Right lobe of liver (tissue), 4 donors: Measurements from ENCODE around the gene ABL2.

Experiments
- POLR2A ChIP-seq: fragments of 450-650 bp; IDR thresholded peaks from one replicate; pipeline ENCODE4 v1.6.1; 2017; ENCODE audit warnings: antibody characterized with exemption, mild to moderate bottlenecking
- TF ChIP-seq, protein P1 (sequence below), 4 donors: fragments of 200-600 bp in 3 of 4; fragments of 450-650 bp in 1 of 4; IDR thresholded peaks; one replicate each; pipeline versions ENCODE4 v1.5.1 to v1.8.0; 2016 to 2022; ENCODE audit warnings: antibody characterized with exemption in 4 of 4, mild to moderate bottlenecking in 2 of 4
- donor health status: DM: no; HTN: no; CAD: no.
- donor health status: DM: no; HTN: no; CAD: no.
- donor health status: DM: no; HTN: yes; CAD: no.

- TF ChIP-seq, protein P1, sequence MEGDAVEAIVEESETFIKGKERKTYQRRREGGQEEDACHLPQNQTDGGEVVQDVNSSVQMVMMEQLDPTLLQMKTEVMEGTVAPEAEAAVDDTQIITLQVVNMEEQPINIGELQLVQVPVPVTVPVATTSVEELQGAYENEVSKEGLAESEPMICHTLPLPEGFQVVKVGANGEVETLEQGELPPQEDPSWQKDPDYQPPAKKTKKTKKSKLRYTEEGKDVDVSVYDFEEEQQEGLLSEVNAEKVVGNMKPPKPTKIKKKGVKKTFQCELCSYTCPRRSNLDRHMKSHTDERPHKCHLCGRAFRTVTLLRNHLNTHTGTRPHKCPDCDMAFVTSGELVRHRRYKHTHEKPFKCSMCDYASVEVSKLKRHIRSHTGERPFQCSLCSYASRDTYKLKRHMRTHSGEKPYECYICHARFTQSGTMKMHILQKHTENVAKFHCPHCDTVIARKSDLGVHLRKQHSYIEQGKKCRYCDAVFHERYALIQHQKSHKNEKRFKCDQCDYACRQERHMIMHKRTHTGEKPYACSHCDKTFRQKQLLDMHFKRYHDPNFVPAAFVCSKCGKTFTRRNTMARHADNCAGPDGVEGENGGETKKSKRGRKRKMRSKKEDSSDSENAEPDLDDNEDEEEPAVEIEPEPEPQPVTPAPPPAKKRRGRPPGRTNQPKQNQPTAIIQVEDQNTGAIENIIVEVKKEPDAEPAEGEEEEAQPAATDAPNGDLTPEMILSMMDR (IDR thresholded peaks at IDR 0.05) = no peak
- TF ChIP-seq POLR2A = no peak
Observed at GRCh38 chr1:179066471-179066870, 163.0 kb downstream of the ABL2 start.
